ENCODE data around the gene ATP6V1F. TPM values are rescaled to one million over a fixed set of nuclear protein-coding genes. Genes with fewer than 3 reads are reported as not detected.

ATP6V1F gene
- total RNA-seq, 1 experiment from 2014 or later: 125 TPM

- Mint-ChIP-seq H3K36me3 (ENCODE audit: insufficient read depth, unreplicated experiment) (peaks cover 6% of the 10 kb centered on the region), H3K27me3 (ENCODE audit: insufficient read depth, unreplicated experiment) (no peaks in the 10 kb centered on the region), H3K4me3 (ENCODE audit: unreplicated experiment) (no peak overlapping the region), H3K4me1 (ENCODE audit: insufficient read depth, unreplicated experiment) (peaks cover 11% of the 10 kb centered on the region), H3K9me3 (ENCODE audit: unreplicated experiment) (no peaks in the 10 kb centered on the region), H3K27ac (ENCODE audit: low read depth, unreplicated experiment) (no peak overlapping the region)
- intact Hi-C loops (cut with micrococcal nuclease): loop anchor here (10.0 kb wide), 1 partner anchor 132 kb away; the partner anchor contains the start of gene CALU
- no peak for DNase-seq (ENCODE audit: unreplicated experiment)
- ChIA-PET POLR2A (interaction anchor here (0.7 to 1.3 kb wide), 4 partner anchors 26 to 278 kb away, joined by 3 to 7 read pairs (median 5); partner anchors contain the start of gene IRF5), CTCF (interaction anchor here (0.6 to 3.8 kb wide), 3 partner anchors 12 to 501 kb away, joined by 5 to 20 read pairs (median 7); no protein-coding TSS in a partner anchor)
- BruUV-seq (replicated peaks): no TSS peak
- TF ChIP-seq, protein P1, sequence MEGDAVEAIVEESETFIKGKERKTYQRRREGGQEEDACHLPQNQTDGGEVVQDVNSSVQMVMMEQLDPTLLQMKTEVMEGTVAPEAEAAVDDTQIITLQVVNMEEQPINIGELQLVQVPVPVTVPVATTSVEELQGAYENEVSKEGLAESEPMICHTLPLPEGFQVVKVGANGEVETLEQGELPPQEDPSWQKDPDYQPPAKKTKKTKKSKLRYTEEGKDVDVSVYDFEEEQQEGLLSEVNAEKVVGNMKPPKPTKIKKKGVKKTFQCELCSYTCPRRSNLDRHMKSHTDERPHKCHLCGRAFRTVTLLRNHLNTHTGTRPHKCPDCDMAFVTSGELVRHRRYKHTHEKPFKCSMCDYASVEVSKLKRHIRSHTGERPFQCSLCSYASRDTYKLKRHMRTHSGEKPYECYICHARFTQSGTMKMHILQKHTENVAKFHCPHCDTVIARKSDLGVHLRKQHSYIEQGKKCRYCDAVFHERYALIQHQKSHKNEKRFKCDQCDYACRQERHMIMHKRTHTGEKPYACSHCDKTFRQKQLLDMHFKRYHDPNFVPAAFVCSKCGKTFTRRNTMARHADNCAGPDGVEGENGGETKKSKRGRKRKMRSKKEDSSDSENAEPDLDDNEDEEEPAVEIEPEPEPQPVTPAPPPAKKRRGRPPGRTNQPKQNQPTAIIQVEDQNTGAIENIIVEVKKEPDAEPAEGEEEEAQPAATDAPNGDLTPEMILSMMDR (IDR thresholded peaks at IDR 0.05; ENCODE audit: unreplicated experiment): no peak
These were observed 4.6 kb downstream of the ATP6V1F start for GRCh38 chr7:128867241-128867640.

DNA sequence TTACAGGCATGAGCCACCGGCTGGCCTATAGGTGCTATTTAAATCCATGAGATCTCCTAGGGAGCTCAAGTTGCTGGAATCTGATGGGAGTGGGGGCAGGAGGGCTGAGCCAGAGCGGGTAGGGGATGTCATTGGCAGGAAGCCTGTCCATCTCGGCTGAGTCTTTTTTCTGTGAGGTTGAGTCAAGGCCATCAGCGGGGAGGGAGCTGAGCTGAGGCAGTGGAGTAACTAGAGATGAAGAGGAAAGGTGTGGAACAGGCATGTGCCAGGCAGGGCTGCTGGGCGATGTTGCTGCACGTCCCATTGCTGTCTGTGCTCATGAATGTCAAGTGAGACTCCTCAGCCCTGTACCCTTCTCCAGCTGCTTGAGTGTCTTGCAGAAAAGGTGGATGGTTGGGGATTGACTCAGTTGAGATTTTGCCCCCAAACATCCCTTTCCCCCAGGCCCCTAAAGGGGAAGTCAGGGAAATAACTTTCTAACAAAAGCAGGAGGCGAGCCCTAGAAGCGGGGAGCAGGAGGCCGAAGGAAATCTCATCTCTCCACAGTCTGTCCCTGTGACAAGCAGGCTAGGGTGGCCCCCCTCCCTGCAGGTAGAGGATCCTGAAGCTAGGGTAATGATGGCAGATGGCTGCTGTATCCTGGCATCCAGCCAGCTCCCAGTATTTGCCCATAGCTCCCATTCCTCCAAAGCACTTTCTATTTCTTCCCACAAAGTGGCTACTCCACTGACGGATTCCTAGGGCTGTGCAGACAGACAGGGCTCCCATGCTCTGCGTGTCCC is 5.4 kb downstream of the ATP6V1F start:
- Mint-ChIP-seq H3K4me3 (ENCODE audit: unreplicated experiment) (peak overlapping the region; percentile 39), H3K27me3 (ENCODE audit: insufficient read depth, unreplicated experiment) (no peaks in the 10 kb centered on the region), H3K27ac (ENCODE audit: low read depth, unreplicated experiment) (no peak overlapping the region), H3K4me1 (ENCODE audit: insufficient read depth, unreplicated experiment) (peaks cover 8% of the 10 kb centered on the region), H3K9me3 (ENCODE audit: unreplicated experiment) (no peaks in the 10 kb centered on the region), H3K36me3 (ENCODE audit: insufficient read depth, unreplicated experiment) (peaks cover 6% of the 10 kb centered on the region)
- TF ChIP-seq, protein P1 (IDR thresholded peaks at IDR 0.05; ENCODE audit: unreplicated experiment): no peak
- ChIA-PET CTCF (interaction anchor here (0.6 to 3.8 kb wide), 3 partner anchors 11 to 502 kb away, joined by 5 to 20 read pairs (median 7); no protein-coding TSS in a partner anchor), POLR2A (interaction anchor here (0.7 to 1.3 kb wide), 6 partner anchors 11 to 278 kb away, joined by 3 to 7 read pairs (median 4); partner anchors contain the start of gene IRF5)
- DNase-seq (ENCODE audit: unreplicated experiment): peak; percentile 23
- no TSS peak for BruUV-seq (replicated peaks)
- intact Hi-C loops (cut with micrococcal nuclease): loop anchor here (10.0 kb wide), 1 partner anchor 133 kb away; the partner anchor contains the start of gene CALU

DNA sequence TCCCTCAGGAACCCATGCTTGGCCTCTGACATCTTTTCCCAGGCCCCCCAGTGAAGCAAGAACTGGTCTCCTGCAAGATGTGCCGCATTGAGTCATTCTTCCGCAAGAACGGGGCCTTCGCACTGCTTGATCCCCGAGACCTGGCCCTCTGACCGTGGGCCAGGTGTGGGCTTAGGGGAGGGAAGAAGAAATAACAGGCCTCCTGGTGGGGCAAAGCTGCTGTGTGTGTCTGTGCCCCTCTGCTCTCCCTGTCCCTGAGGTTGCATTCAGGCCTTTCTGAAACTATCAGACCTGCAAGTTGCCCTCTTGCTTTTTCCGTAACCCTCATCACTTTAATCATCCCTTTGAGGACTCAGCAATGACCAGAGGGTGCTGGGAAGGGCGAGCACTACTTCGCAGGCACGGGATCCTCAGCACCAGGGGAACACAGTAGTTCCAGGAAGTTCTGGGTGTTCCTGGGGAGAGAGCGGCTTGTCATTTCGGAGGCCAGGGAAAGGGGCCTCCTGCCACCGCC is 6.0 kb downstream of the ATP6V1F start:
- DNase-seq (ENCODE audit: unreplicated experiment): no peak
- no peaks in the 10 kb centered on the region for H3K9me3 Mint-ChIP-seq (ENCODE audit: unreplicated experiment)
- no TSS peak for BruUV-seq (replicated peaks)

More for the DNA sequence above, 6.0 kb downstream of the ATP6V1F start:
- H3K4me1 Mint-ChIP-seq (ENCODE audit: insufficient read depth, unreplicated experiment): peaks cover 8% of the 10 kb centered on the region
- intact Hi-C loops (cut with micrococcal nuclease): loop anchor here (10.0 kb wide), 1 partner anchor 134 kb away; the partner anchor contains the start of gene CALU
- peak overlapping the region; percentile 39 for H3K4me3 Mint-ChIP-seq (ENCODE audit: unreplicated experiment)
- H3K27me3 Mint-ChIP-seq (ENCODE audit: insufficient read depth, unreplicated experiment): no peaks in the 10 kb centered on the region
- TF ChIP-seq, protein P1 (IDR thresholded peaks at IDR 0.05; ENCODE audit: unreplicated experiment): no peak
- POLR2A ChIA-PET: interaction anchor here (0.7 to 1.1 kb wide), 3 partner anchors 10 to 129 kb away, joined by 3 to 5 read pairs (median 3); no protein-coding TSS in a partner anchor
- no peak overlapping the region for H3K27ac Mint-ChIP-seq (ENCODE audit: low read depth, unreplicated experiment)
- H3K36me3 Mint-ChIP-seq (ENCODE audit: insufficient read depth, unreplicated experiment): peaks cover 6% of the 10 kb centered on the region
- CTCF ChIA-PET: interaction anchor here (0.6 to 3.8 kb wide), 3 partner anchors 15 to 307 kb away, joined by 3 to 20 read pairs (median 4); no protein-coding TSS in a partner anchor

Data from MCF 10A (cell line).